Hepatocyte (in vitro differentiated cells): Measurements from ENCODE around the gene MKNK2.

Experiments
- CTCF ChIP-seq: fragments of 200-600 bp; sonication (generic); IDR thresholded peaks from 2 replicates; pipeline ENCODE4 v1.5.1; 2016; ENCODE audit warnings: antibody characterized with exemption, mild to moderate bottlenecking; ENCODE audit not compliant: poor library complexity
- EZH2 ChIP-seq: fragments of 200-600 bp; sonication (generic); IDR thresholded peaks from 2 replicates; pipeline ENCODE4 v1.6.1; 2016; ENCODE audit warnings: antibody characterized with exemption, mild to moderate bottlenecking, borderline replicate concordance
- EZH2phosphoT487 ChIP-seq: fragments of 200-600 bp; sonication (generic); IDR thresholded peaks from one replicate; pipeline ENCODE4 v1.6.1; 2018; ENCODE audit warnings: antibody characterized with exemption, mild to moderate bottlenecking, low read depth, moderate library complexity; ENCODE audit not compliant: unreplicated experiment, severe bottlenecking

- no peak for TF ChIP-seq CTCF
- no peak for TF ChIP-seq EZH2phosphoT487
- TF ChIP-seq EZH2, result no peak
Measured at GRCh38 chr19:2099054-2099501, 48.0 kb upstream of the MKNK2 start.
